Ishikawa (cell line): Measurements from ENCODE around the gene ADCY2.

Experiments used
- CEBPB ChIP-seq: IDR thresholded peaks from 2 replicates; pipeline ENCODE4 v1.6.1; 2012
- CREB1 ChIP-seq: IDR thresholded peaks from 2 replicates; pipeline ENCODE4 v1.6.1; 2012; ENCODE audit warnings: low read depth
- EGR1 ChIP-seq: IDR thresholded peaks from 2 replicates; pipeline ENCODE4 v1.6.1; 2012
- EP300 ChIP-seq: IDR thresholded peaks from 2 replicates; pipeline ENCODE4 v1.6.1; 2012; ENCODE audit warnings: borderline replicate concordance
- FOXM1 ChIP-seq: IDR thresholded peaks from 2 replicates; pipeline ENCODE4 v1.6.1; 2012; ENCODE audit warnings: low read depth, borderline replicate concordance
- MAX ChIP-seq: IDR thresholded peaks from 2 replicates; pipeline ENCODE4 v1.6.1; 2012
- NFIC ChIP-seq: IDR thresholded peaks from 2 replicates; pipeline ENCODE4 v1.6.1; 2012
- RAD21 ChIP-seq: IDR thresholded peaks from 2 replicates; pipeline ENCODE4 v1.6.1; 2012; ENCODE audit warnings: low read depth
- REST ChIP-seq: IDR thresholded peaks from 2 replicates; pipeline ENCODE4 v1.6.1; 2012; ENCODE audit warnings: low read depth, mild to moderate bottlenecking
- TAF1 ChIP-seq: IDR thresholded peaks from 2 replicates; pipeline ENCODE4 v1.6.1; 2012; ENCODE audit warnings: low read depth, mild to moderate bottlenecking
- TCF12 ChIP-seq: IDR thresholded peaks from 2 replicates; pipeline ENCODE4 v1.6.1; 2012; ENCODE audit warnings: low read depth
- TEAD4 ChIP-seq: IDR thresholded peaks from 2 replicates; pipeline ENCODE4 v1.6.1; 2012
- USF1 ChIP-seq: IDR thresholded peaks from 2 replicates; pipeline ENCODE4 v1.6.1; 2012
- YY1 ChIP-seq: IDR thresholded peaks from 2 replicates; pipeline ENCODE4 v1.6.1; 2012; ENCODE audit warnings: low read depth
- ZBTB7A ChIP-seq: IDR thresholded peaks from 2 replicates; pipeline ENCODE4 v1.6.1; 2012; ENCODE audit warnings: low read depth

Gene ADCY2

GRCh38 chr5:7857361-7857760 is 461.4 kb downstream of the ADCY2 start:
- TF ChIP-seq TEAD4 (no peak), CEBPB (no peak), TAF1 (no peak), USF1 (no peak), NFIC (no peak), MAX (no peak)

GRCh38 chr5:7857926-7858632 is 462.1 kb downstream of the ADCY2 start:
- TF ChIP-seq RAD21 (no peak), USF1 (no peak), ZBTB7A (no peak), EP300 (no peak), FOXM1 (no peak), TAF1 (no peak), NFIC (no peak), TEAD4 (no peak), CREB1 (no peak), CEBPB (no peak), MAX (no peak), EGR1 (no peak), REST (no peak), TCF12 (no peak)

- TF ChIP-seq TEAD4, result no peak
- no peak for TF ChIP-seq EP300
- no peak for TF ChIP-seq NFIC
- no peak for TF ChIP-seq USF1
- no peak for TF ChIP-seq CEBPB
- no peak for TF ChIP-seq MAX
- TF ChIP-seq TCF12, result no peak
- no peak for TF ChIP-seq TAF1
- no peak for TF ChIP-seq EGR1
- no peak for TF ChIP-seq RAD21
- TF ChIP-seq FOXM1, result no peak
- TF ChIP-seq CREB1, result no peak
- TF ChIP-seq REST, result no peak
- no peak for TF ChIP-seq YY1
- no peak for TF ChIP-seq ZBTB7A
Observed at GRCh38 chr5:7866196-7866595, 470.3 kb downstream of the ADCY2 start.

GRCh38 chr5:7867260-7867659 is 471.3 kb downstream of the ADCY2 start:
- TF ChIP-seq YY1, result no peak
- no peak for TF ChIP-seq MAX
- TF ChIP-seq FOXM1, result no peak
- no peak for TF ChIP-seq NFIC
- TF ChIP-seq TCF12, result no peak
- no peak for TF ChIP-seq CEBPB
- TF ChIP-seq USF1, result no peak
- no peak for TF ChIP-seq CREB1
- TF ChIP-seq TAF1, result no peak
- no peak for TF ChIP-seq EGR1
- TF ChIP-seq EP300, result no peak

- TF ChIP-seq TAF1, result no peak
- TF ChIP-seq USF1, result no peak
- no peak for TF ChIP-seq CEBPB
- no peak for TF ChIP-seq NFIC
- no peak for TF ChIP-seq MAX
- no peak for TF ChIP-seq RAD21
- no peak for TF ChIP-seq TCF12
- TF ChIP-seq ZBTB7A, result no peak
- TF ChIP-seq REST, result no peak
- TF ChIP-seq FOXM1, result no peak
- no peak for TF ChIP-seq TEAD4
- no peak for TF ChIP-seq EGR1
- TF ChIP-seq YY1, result no peak
Observed at GRCh38 chr5:7868427-7868772, 472.5 kb downstream of the ADCY2 start.
